WERI-Rb-1 (cell line): ENCODE data around the gene LBHD2.

Experiments
- DNase-seq: peaks from one replicate; pipeline ENCODE4 v3.0.0-alpha.2; 2020
- H3K27ac ChIP-seq: fragments of 250-450 bp; sonication (Bioruptor Pico); 2 replicates; pipeline ENCODE4 v1.5.1; 2020; ENCODE audit warnings: mild to moderate bottlenecking, moderate library complexity
- H3K27me3 ChIP-seq: fragments of 250-450 bp; sonication (Bioruptor Pico); 2 replicates; pipeline ENCODE4 v1.5.1; 2021; ENCODE audit warnings: mild to moderate bottlenecking, low read depth, moderate library complexity; ENCODE audit not compliant: insufficient read depth, severe bottlenecking
- H3K36me3 ChIP-seq: fragments of 250-450 bp; sonication (Bioruptor Pico); 2 replicates; pipeline ENCODE4 v1.5.1; 2020; ENCODE audit warnings: mild to moderate bottlenecking, moderate library complexity
- H3K4me3 ChIP-seq: 2 replicates; pipeline ENCODE4 v1.5.1; 2011; ENCODE audit warnings: low read depth, mild to moderate bottlenecking, control low read depth, low read length
- H3K9me3 ChIP-seq: fragments of 250-450 bp; sonication (Bioruptor Pico); 2 replicates; pipeline ENCODE4 v1.5.1; 2021; ENCODE audit warnings: mild to moderate bottlenecking, moderate library complexity; ENCODE audit not compliant: severe bottlenecking
- CTCF ChIP-seq: IDR thresholded peaks from 2 replicates; pipeline ENCODE4 v1.5.1; 2011; ENCODE audit warnings: low read depth, mild to moderate bottlenecking, control low read depth, inconsistent platforms, low read length

LBHD2 gene

GRCh38 chr14:103097244-103097993, 13.4 kb downstream of the LBHD2 start:
- H3K27me3 ChIP-seq: no peaks in the 10 kb centered on the region
- H3K27ac ChIP-seq: no peak overlapping the region
- no peak for DNase-seq
- no peaks in the 10 kb centered on the region for H3K9me3 ChIP-seq
- no peaks in the 10 kb centered on the region for H3K36me3 ChIP-seq
- no peak for TF ChIP-seq CTCF
- no peak overlapping the region for H3K4me3 ChIP-seq

- DNase-seq: no peak
- H3K9me3 ChIP-seq: no peaks in the 10 kb centered on the region
- no peaks in the 10 kb centered on the region for H3K36me3 ChIP-seq
- no peak overlapping the region for H3K4me3 ChIP-seq
- no peaks in the 10 kb centered on the region for H3K27me3 ChIP-seq
- no peak for TF ChIP-seq CTCF
- H3K27ac ChIP-seq: no peak overlapping the region
Measured at GRCh38 chr14:103097994-103098957, 14.3 kb downstream of the LBHD2 start.

- peaks cover 5% of the 10 kb centered on the region for H3K27me3 ChIP-seq
- no peak for TF ChIP-seq CTCF
- H3K9me3 ChIP-seq: no peaks in the 10 kb centered on the region
- no peak for DNase-seq
- H3K4me3 ChIP-seq: no peak overlapping the region
- no peak overlapping the region; the same call in 1 of the 2 replicates for H3K27ac ChIP-seq
- H3K36me3 ChIP-seq: no peaks in the 10 kb centered on the region
Measured at GRCh38 chr14:103099081-103099732, 15.2 kb downstream of the LBHD2 start.

GRCh38 chr14:103099733-103100280, 15.8 kb downstream of the LBHD2 start:
- no peak overlapping the region for H3K4me3 ChIP-seq
- H3K9me3 ChIP-seq: no peaks in the 10 kb centered on the region
- H3K27me3 ChIP-seq: peaks cover 11% of the 10 kb centered on the region
- no peak for DNase-seq
- no peak for TF ChIP-seq CTCF
- H3K36me3 ChIP-seq: no peaks in the 10 kb centered on the region
- no peak overlapping the region for H3K27ac ChIP-seq

GRCh38 chr14:103100281-103101121, 16.5 kb downstream of the LBHD2 start:
- TF ChIP-seq CTCF: no peak
- DNase-seq: no peak

More at GRCh38 chr14:103100281-103101121, 16.5 kb downstream of the LBHD2 start:
- Histone ChIP-seq H3K4me3 (no peak overlapping the region), H3K9me3 (no peaks in the 10 kb centered on the region), H3K36me3 (no peaks in the 10 kb centered on the region), H3K27ac (no peak overlapping the region), H3K27me3 (peaks cover 11% of the 10 kb centered on the region)
